ENCODE data around the gene HIBCH. TPM values are rescaled to one million over a fixed set of nuclear protein-coding genes. Genes with fewer than 3 reads are reported as not detected.

Gene HIBCH
- total and polyA plus RNA-seq, 7 donors = 17.3 to 39.0 (median 22.3) TPM

GRCh38 chr2:190199530-190199929 is 120.1 kb downstream of the HIBCH start:
- Histone ChIP-seq H3K4me3 (no peak overlapping the region), H3K4me1 (no peaks in the 10 kb centered on the region), H3K36me3 (ENCODE audit: insufficient read depth in 1 of 2, low read depth in 1 of 2) (peaks cover 7 to 35% of the 10 kb centered on the region in 2 donors), H3K9me3 (no peaks in the 10 kb centered on the region), H3K27me3 (ENCODE audit: insufficient read depth in 3 of 3, low read length in 2 of 3) (no peaks in the 10 kb centered on the region), H3K27ac (no peak overlapping the region)
- DNase-seq (no peak), ATAC-seq (no peak)
- TF ChIP-seq CTCF (IDR thresholded peaks at IDR 0.05) = no peak
- intact Hi-C loops (cut with DNase I) = no loop called here
- WGBS, 3 donors = 92 to 100% (median 97%) methylated on average over 1 of the region's 1 CpG

- H3K4me3 ChIP-seq = no peak overlapping the region
- H3K36me3 ChIP-seq (ENCODE audit: insufficient read depth in 1 of 2, low read depth in 1 of 2) = peaks cover 7 to 32% of the 10 kb centered on the region in 2 donors
- H3K27ac ChIP-seq = no peak overlapping the region
- H3K27me3 ChIP-seq (ENCODE audit: insufficient read depth in 3 of 3, low read length in 2 of 3) = no peaks in the 10 kb centered on the region
- H3K4me1 ChIP-seq = no peaks in the 10 kb centered on the region
- TF ChIP-seq CTCF (IDR thresholded peaks at IDR 0.05) = no peak
- no peak for DNase-seq
- ATAC-seq = peak in 1 of 4 donors; percentile 41
- intact Hi-C loops (cut with DNase I) = no loop called here
- no peaks in the 10 kb centered on the region for H3K9me3 ChIP-seq
- 23 to 58% (median 24%) methylated on average over 2 of the region's 2 CpGs for WGBS, 3 donors
These were observed 120.5 kb downstream of the HIBCH start for GRCh38 chr2:190199109-190199508.

GRCh38 chr2:190197143-190197720 is 122.4 kb downstream of the HIBCH start:
- Histone ChIP-seq H3K4me1 (no peaks in the 10 kb centered on the region), H3K4me3 (no peak overlapping the region), H3K9me3 (no peaks in the 10 kb centered on the region), H3K27ac (no peak overlapping the region), H3K27me3 (ENCODE audit: insufficient read depth in 3 of 3, low read length in 2 of 3) (no peaks in the 10 kb centered on the region), H3K36me3 (ENCODE audit: insufficient read depth in 1 of 2, low read depth in 1 of 2) (peaks cover 7 to 19% of the 10 kb centered on the region in 2 donors)
- no peak for TF ChIP-seq CTCF (IDR thresholded peaks at IDR 0.05)
- ATAC-seq (peak; percentile 31 to 72 (median 48)), DNase-seq (no peak)
- 45 to 70% (median 45%) methylated on average over 5 of the region's 5 CpGs for WGBS, 3 donors
- intact Hi-C loops (cut with DNase I) = no loop called here

DNA sequence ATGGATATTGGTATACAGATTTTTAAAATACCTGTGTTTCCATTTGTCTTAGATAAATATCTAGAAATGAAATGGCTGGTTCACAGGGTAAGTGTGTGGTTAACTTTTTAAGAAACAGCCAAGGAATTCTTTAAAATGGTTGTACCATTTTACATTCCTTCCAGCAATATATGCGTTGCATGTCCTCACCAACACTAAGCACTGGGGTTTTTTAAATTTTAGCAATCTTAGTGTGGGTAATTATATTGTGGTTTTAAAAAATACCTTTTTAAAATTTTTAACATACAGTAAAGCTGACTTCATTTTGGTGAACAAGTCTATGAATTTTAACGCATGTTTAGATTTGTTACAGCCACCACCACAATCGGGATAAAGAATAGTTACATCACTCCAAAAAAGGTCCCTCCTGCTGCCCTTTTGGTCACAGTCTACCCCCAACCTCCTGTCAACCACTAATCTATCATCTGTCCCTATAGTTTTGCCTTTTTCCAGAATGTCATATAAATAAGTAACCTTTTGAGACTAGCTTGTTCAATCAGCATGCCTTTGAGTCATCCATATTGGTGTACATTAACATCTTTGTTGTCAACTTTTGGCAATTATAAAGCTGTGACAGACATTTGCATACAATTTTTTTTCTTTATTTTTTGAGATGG is 129.0 kb downstream of the HIBCH start:
- WGBS, 3 donors = 94 to 96% (median 96%) methylated on average over 3 of the region's 3 CpGs
- Histone ChIP-seq H3K27ac (no peak overlapping the region), H3K27me3 (ENCODE audit: insufficient read depth in 3 of 3, low read length in 2 of 3) (no peaks in the 10 kb centered on the region), H3K9me3 (no peaks in the 10 kb centered on the region), H3K4me3 (no peak overlapping the region), H3K4me1 (peaks cover 4% of the 10 kb centered on the region), H3K36me3 (ENCODE audit: insufficient read depth in 1 of 2, low read depth in 1 of 2) (no peaks in the 10 kb centered on the region)
- intact Hi-C loops (cut with DNase I) = no loop called here
- DNase-seq (no peak), ATAC-seq (no peak)
- TF ChIP-seq CTCF (IDR thresholded peaks at IDR 0.05) = no peak
